Measurements from ENCODE around the gene RCAN1.

Gene RCAN1

GRCh38 chr21:34614628-34615486 lies at the start of gene RCAN1:
RCAN1 (minus strand) TSS chr21:34615113; CDS start chr21:34615011, 102 bp downstream.
- peak; percentile 93 for DNase-seq (ENCODE audit: low spot score)

- no peak for DNase-seq (ENCODE audit: low spot score)
These were observed 46.9 kb upstream of the RCAN1 start for GRCh38 chr21:34661848-34662247.

- DNase-seq (ENCODE audit: low spot score), result no peak
These were observed 38.6 kb upstream of the RCAN1 start for GRCh38 chr21:34653522-34653921.

- no peak for DNase-seq (ENCODE audit: low spot score)
These were observed 36.7 kb upstream of the RCAN1 start for GRCh38 chr21:34651642-34652041.

- DNase-seq (ENCODE audit: low spot score), result no peak
These were observed 36.0 kb upstream of the RCAN1 start for GRCh38 chr21:34650861-34651431.

- DNase-seq (ENCODE audit: low spot score), result no peak
These were observed 34.5 kb upstream of the RCAN1 start for GRCh38 chr21:34649400-34649799.

- DNase-seq (ENCODE audit: low spot score), result no peak
These were observed 33.9 kb upstream of the RCAN1 start for GRCh38 chr21:34648739-34649297.

- no peak for DNase-seq (ENCODE audit: low spot score)
These were observed 32.6 kb upstream of the RCAN1 start for GRCh38 chr21:34647555-34647954.

GRCh38 chr21:34644825-34645224 lies 29.9 kb upstream of the RCAN1 start:
- no peak for DNase-seq (ENCODE audit: low spot score)

GRCh38 chr21:34642211-34643075 lies 27.5 kb upstream of the RCAN1 start:
- no peak for DNase-seq (ENCODE audit: low spot score)

GRCh38 chr21:34640858-34641257 lies 25.9 kb upstream of the RCAN1 start:
- DNase-seq (ENCODE audit: low spot score), result peak; percentile 63

- peak; percentile 73 for DNase-seq (ENCODE audit: low spot score)
These were observed 25.2 kb upstream of the RCAN1 start for GRCh38 chr21:34639882-34640788.

- no peak for DNase-seq (ENCODE audit: low spot score)
These were observed 24.3 kb upstream of the RCAN1 start for GRCh38 chr21:34639250-34639649.

GRCh38 chr21:34636961-34637360 lies 22.0 kb upstream of the RCAN1 start:
- DNase-seq (ENCODE audit: low spot score), result no peak

GRCh38 chr21:34635307-34635706 lies 20.4 kb upstream of the RCAN1 start:
- no peak for DNase-seq (ENCODE audit: low spot score)

GRCh38 chr21:34632498-34632897 lies 17.6 kb upstream of the RCAN1 start:
- DNase-seq (ENCODE audit: low spot score), result no peak

- peak; percentile 64 for DNase-seq (ENCODE audit: low spot score)
These were observed 15.7 kb upstream of the RCAN1 start for GRCh38 chr21:34630536-34631143.

- no peak for DNase-seq (ENCODE audit: low spot score)
These were observed 11.2 kb upstream of the RCAN1 start for GRCh38 chr21:34626131-34626530.

GRCh38 chr21:34625030-34625593 lies 10.2 kb upstream of the RCAN1 start:
- no peak for DNase-seq (ENCODE audit: low spot score)

- DNase-seq (ENCODE audit: low spot score), result no peak
These were observed 8.6 kb upstream of the RCAN1 start for GRCh38 chr21:34623516-34623915.
